Neural progenitor cell (in vitro differentiated cells): ENCODE measurements around the gene IGLL5. TPM values are rescaled to one million over a fixed set of nuclear protein-coding genes. Genes with fewer than 3 reads are reported as not detected.

ENCODE experiments used
- DNase-seq: peaks from one replicate; pipeline ENCODE4 v3.0.0-alpha.2; 2016; ENCODE audit warnings: low spot score
- H2AFZ ChIP-seq: fragments of 200-600 bp; sonication (generic); replicated peaks from 2 replicates; pipeline ENCODE4 v1.6.1; 2016; ENCODE audit warnings: antibody characterized with exemption
- H3F3A ChIP-seq: fragments of 200-600 bp; sonication (generic); 2 replicates; pipeline ENCODE4 v1.6.1; 2016; ENCODE audit warnings: antibody characterized with exemption, low read depth
- H3K27ac ChIP-seq: fragments of 200-600 bp; sonication (generic); 2 replicates; pipeline ENCODE4 v1.5.1; 2016; ENCODE audit warnings: mild to moderate bottlenecking
- H3K27me3 ChIP-seq: fragments of 200-600 bp; sonication (generic); 2 replicates; pipeline ENCODE4 v1.6.1; 2016; ENCODE audit warnings: mild to moderate bottlenecking, moderate library complexity
- H3K36me3 ChIP-seq: fragments of 200-600 bp; sonication (generic); 2 replicates; pipeline ENCODE4 v1.5.1; 2016
- H3K4me1 ChIP-seq: fragments of 200-600 bp; sonication (generic); 2 replicates; pipeline ENCODE4 v1.6.1; 2016; ENCODE audit warnings: mixed run types
- H3K4me2 ChIP-seq: fragments of 200-600 bp; sonication (generic); 2 replicates; pipeline ENCODE4 v1.6.1; 2016
- H3K4me3 ChIP-seq: fragments of 200-600 bp; sonication (generic); 2 replicates; pipeline ENCODE4 v1.5.1; 2016
- H3K79me2 ChIP-seq: fragments of 200-600 bp; sonication (generic); 2 replicates; pipeline ENCODE4 v1.6.1; 2016; ENCODE audit warnings: low read depth
- H3K9ac ChIP-seq: fragments of 200-600 bp; sonication (generic); 2 replicates; pipeline ENCODE4 v1.6.1; 2016
- H3K9me3 ChIP-seq: fragments of 200-600 bp; sonication (generic); 2 replicates; pipeline ENCODE4 v1.5.1; 2016; ENCODE audit warnings: low read depth
- H4K20me1 ChIP-seq: fragments of 200-600 bp; sonication (generic); 2 replicates; pipeline ENCODE4 v1.6.1; 2016; ENCODE audit warnings: low read depth
- H3K27ac Mint-ChIP-seq: 3 replicates; pipeline ENCODE4 v1.8.0; 2021; ENCODE audit warnings: mixed read lengths
- H3K27me3 Mint-ChIP-seq: 2 replicates; pipeline ENCODE4 v1.8.0; 2022; ENCODE audit warnings: low read depth, mild to moderate bottlenecking, inconsistent platforms, moderate library complexity, mixed read lengths; ENCODE audit not compliant: insufficient read depth
- H3K36me3 Mint-ChIP-seq: 3 replicates; pipeline ENCODE4 v1.8.0; 2021; ENCODE audit warnings: mixed read lengths
- H3K4me1 Mint-ChIP-seq: 3 replicates; pipeline ENCODE4 v1.8.0; 2021; ENCODE audit warnings: mixed read lengths
- H3K4me3 Mint-ChIP-seq: 3 replicates; pipeline ENCODE4 v1.8.0; 2021; ENCODE audit warnings: mild to moderate bottlenecking, moderate library complexity, mixed read lengths
- H3K9me3 Mint-ChIP-seq: 3 replicates; pipeline ENCODE4 v1.8.0; 2020; ENCODE audit warnings: mixed read lengths
- EZH2 ChIP-seq: fragments of 200-600 bp; sonication (generic); IDR thresholded peaks from 2 replicates; pipeline ENCODE4 v1.6.1; 2017; ENCODE audit warnings: antibody characterized with exemption, mild to moderate bottlenecking, moderate library complexity
- EZH2phosphoT487 ChIP-seq: fragments of 200-600 bp; sonication (generic); IDR thresholded peaks from 2 replicates; pipeline ENCODE4 v1.6.1; 2017; ENCODE audit warnings: antibody characterized with exemption
- total RNA-seq: library from RNA; depleted of rRNA; stranded (reverse); fragments of >200 nt; gene quantifications from 2 replicates; pipeline ENCODE4 v1.2.3, GENCODE V29; 2015; ENCODE audit warnings: low replicate concordance
- TF ChIP-seq, protein P1 (sequence below): fragments of 200-600 bp; sonication (generic); IDR thresholded peaks from 2 replicates; pipeline ENCODE4 v1.5.1; 2017; ENCODE audit warnings: antibody characterized with exemption, mild to moderate bottlenecking

The IGLL5 gene
- total RNA-seq, 1 donor from 2014 or later: not detected

DNA sequence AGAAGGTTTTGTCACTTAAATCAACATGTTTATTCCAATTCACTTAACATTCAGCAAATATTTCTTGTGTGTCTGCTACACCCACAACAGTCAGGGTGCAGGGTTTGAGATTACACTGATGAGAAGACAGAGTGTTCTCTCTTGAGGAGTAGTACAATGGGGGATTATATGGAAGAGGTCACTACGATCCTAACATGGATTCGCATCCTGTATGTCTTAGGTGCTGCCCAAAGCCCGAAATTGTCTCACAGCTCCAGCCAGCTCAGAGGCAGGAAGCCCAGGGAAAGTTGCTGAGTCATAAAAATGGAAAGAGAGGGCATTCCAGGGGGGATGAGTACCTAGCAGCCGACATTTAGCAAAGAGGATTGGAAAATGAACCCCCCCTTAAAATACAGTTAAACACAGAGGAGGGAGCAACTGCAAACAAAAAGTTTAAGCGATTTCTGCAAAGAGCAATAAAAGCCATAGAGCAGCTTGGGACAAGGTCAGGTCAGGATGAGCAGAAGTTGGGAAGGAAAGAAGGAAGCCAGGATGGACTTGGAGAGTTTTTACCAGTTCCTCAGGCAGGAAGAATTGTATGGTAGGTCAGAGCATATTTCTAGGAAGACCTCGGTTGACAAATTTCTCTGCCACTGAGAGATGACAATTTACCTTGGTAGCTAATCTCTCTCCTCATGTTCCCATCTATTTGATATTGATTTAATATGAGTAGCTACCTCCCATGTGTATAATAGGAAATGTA is 49.5 kb downstream of the IGLL5 start:
- no peaks in the 10 kb centered on the region for H3K36me3 Mint-ChIP-seq
- no peaks in the 10 kb centered on the region for H3K9me3 Mint-ChIP-seq
- H3K4me3 Mint-ChIP-seq: no peak overlapping the region
- DNase-seq: no peak
- H3K27ac ChIP-seq: no peak overlapping the region
- H3K4me2 ChIP-seq: no peak overlapping the region
- H3K4me1 Mint-ChIP-seq: no peaks in the 10 kb centered on the region
- no peaks in the 10 kb centered on the region for H3K4me1 ChIP-seq
- no peaks in the 10 kb centered on the region for H3K79me2 ChIP-seq
- H3F3A ChIP-seq: no peaks in the 10 kb centered on the region
- no peaks in the 10 kb centered on the region for H3K9me3 ChIP-seq
- H3K27me3 ChIP-seq: peaks cover 52% of the 10 kb centered on the region
- no peak overlapping the region for H2AFZ ChIP-seq
- H3K27ac Mint-ChIP-seq: no peak overlapping the region
- no peak overlapping the region for H3K4me3 ChIP-seq
- no peak overlapping the region for H3K9ac ChIP-seq
- peaks cover 5% of the 10 kb centered on the region for H3K27me3 Mint-ChIP-seq
- H3K36me3 ChIP-seq: no peaks in the 10 kb centered on the region
- no peak for TF ChIP-seq EZH2
- TF ChIP-seq EZH2phosphoT487: no peak
- TF ChIP-seq, protein P1, sequence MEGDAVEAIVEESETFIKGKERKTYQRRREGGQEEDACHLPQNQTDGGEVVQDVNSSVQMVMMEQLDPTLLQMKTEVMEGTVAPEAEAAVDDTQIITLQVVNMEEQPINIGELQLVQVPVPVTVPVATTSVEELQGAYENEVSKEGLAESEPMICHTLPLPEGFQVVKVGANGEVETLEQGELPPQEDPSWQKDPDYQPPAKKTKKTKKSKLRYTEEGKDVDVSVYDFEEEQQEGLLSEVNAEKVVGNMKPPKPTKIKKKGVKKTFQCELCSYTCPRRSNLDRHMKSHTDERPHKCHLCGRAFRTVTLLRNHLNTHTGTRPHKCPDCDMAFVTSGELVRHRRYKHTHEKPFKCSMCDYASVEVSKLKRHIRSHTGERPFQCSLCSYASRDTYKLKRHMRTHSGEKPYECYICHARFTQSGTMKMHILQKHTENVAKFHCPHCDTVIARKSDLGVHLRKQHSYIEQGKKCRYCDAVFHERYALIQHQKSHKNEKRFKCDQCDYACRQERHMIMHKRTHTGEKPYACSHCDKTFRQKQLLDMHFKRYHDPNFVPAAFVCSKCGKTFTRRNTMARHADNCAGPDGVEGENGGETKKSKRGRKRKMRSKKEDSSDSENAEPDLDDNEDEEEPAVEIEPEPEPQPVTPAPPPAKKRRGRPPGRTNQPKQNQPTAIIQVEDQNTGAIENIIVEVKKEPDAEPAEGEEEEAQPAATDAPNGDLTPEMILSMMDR: no peak
- H4K20me1 ChIP-seq: no peaks in the 10 kb centered on the region

DNA sequence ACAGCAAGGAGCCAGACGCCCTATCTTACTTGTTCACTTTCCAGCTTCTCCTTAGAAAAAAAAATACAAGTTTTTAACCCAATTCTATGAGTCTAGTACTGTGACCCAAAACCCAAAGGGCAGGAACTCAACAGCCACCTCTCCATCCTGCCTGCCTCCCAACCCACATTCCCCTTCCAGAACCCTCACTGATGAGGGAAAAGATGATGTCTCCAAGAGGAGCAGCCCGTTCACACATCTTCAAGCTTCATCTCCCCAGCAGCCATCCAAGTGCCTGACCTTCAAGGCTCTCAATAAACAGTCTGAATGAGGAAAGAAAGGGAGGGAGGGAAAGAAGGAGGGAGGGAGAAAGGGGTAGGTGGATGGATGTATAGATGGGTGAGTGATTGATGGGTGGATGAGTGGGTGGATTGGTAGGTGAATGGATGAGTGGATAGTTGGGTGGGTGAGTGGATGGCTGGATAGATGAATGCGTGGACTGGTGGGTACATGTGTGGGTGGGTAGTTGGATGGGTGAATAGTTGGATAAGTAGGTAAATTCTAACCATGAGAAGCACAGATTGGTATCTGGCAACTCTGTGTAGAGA is 50.4 kb downstream of the IGLL5 start:
- Mint-ChIP-seq H3K27ac (no peak overlapping the region), H3K4me3 (no peak overlapping the region), H3K27me3 (peaks cover 5% of the 10 kb centered on the region), H3K4me1 (peaks cover 3% of the 10 kb centered on the region), H3K36me3 (no peaks in the 10 kb centered on the region), H3K9me3 (no peaks in the 10 kb centered on the region)
- Histone ChIP-seq H3F3A (no peaks in the 10 kb centered on the region), H3K27ac (no peak overlapping the region), H3K9me3 (no peaks in the 10 kb centered on the region), H3K4me3 (no peak overlapping the region), H2AFZ (no peak overlapping the region), H3K4me2 (no peak overlapping the region), H4K20me1 (no peaks in the 10 kb centered on the region), H3K79me2 (no peaks in the 10 kb centered on the region), H3K36me3 (no peaks in the 10 kb centered on the region), H3K4me1 (no peaks in the 10 kb centered on the region), H3K27me3 (peaks cover 52% of the 10 kb centered on the region), H3K9ac (no peak overlapping the region)
- DNase-seq: no peak
- no peak for TF ChIP-seq EZH2phosphoT487
- TF ChIP-seq EZH2: no peak
- TF ChIP-seq, protein P1: no peak

DNA sequence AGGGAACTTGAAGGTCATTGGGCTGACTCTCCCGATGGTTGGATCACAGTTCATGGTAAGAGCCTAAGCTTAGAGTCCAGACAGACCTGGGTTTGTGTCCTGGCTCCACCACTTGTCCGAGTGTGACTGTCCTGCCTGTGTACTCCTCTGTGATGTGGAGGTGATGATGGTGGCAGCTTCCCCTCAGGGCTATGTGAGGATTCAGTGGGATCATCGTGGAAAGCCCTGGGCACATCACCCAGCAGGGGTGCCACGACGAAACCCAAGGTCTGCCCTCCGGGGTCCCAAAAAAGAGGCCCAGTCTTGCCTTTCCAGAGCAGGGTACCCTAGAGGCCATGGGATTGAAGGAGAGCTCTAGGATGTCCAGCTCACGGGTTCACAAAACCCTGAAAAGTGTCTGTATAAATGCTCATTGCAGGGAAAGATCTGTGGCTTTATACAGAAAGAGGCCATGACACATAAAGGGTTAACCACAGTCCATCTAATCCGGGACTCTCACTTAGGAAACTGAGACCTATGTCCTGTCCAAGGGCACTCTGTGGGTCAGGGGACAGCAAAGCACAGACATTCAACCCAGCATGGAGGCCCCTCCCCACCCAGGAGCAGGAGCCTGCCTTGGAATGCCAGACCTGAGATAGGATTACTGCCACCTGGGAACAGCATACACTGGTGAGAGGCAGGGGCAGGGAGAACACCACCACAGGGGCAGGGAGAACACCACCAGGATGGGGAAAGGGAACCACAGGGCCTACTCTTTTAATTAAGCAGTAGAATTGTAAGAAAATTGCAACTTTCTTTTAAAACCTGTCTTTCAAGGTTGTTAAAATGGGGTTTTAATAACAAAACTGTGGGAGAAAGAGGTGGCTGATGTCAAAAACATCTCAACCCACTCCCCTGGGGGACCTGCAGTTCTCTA is 51.3 kb downstream of the IGLL5 start:
- TF ChIP-seq, protein P1: no peak
- TF ChIP-seq EZH2 (no peak), EZH2phosphoT487 (no peak)
- no peak for DNase-seq
- Histone ChIP-seq H3F3A (no peaks in the 10 kb centered on the region), H3K4me1 (no peaks in the 10 kb centered on the region), H4K20me1 (no peaks in the 10 kb centered on the region), H3K9me3 (no peaks in the 10 kb centered on the region), H3K27ac (no peak overlapping the region), H3K4me3 (no peak overlapping the region), H3K4me2 (no peak overlapping the region), H2AFZ (no peak overlapping the region), H3K79me2 (no peaks in the 10 kb centered on the region), H3K27me3 (peaks cover 52% of the 10 kb centered on the region), H3K9ac (no peak overlapping the region), H3K36me3 (no peaks in the 10 kb centered on the region)
- Mint-ChIP-seq H3K4me1 (peaks cover 3% of the 10 kb centered on the region), H3K36me3 (no peaks in the 10 kb centered on the region), H3K9me3 (no peaks in the 10 kb centered on the region), H3K27me3 (peaks cover 2% of the 10 kb centered on the region), H3K4me3 (no peak overlapping the region), H3K27ac (no peak overlapping the region)
